ENCODE data around the gene SST.

- TF ChIP-seq CTCF (IDR thresholded peaks at IDR 0.05) (no peak), POLR2A (IDR thresholded peaks at IDR 0.05) (no peak)
Observed at GRCh38 chr3:187709155-187709554, 39.0 kb upstream of the SST start.
